ENCODE measurements around the gene MAP7. TPM values are rescaled to one million over a fixed set of nuclear protein-coding genes. Genes with fewer than 3 reads are reported as not detected.

MAP7 gene
- total and polyA plus RNA-seq, 4 donors: 3.2 to 17.5 (median 8.3) TPM

GRCh38 chr6:136312975-136313374 lies 237.2 kb downstream of the MAP7 start (continued):
- no peak for TF ChIP-seq CTCF (IDR thresholded peaks at IDR 0.05; ENCODE audit: low read depth, low read length, missing input control)
- no peak for TF ChIP-seq JUND (IDR thresholded peaks at IDR 0.05)
- no peak for TF ChIP-seq HNF4A (conservative IDR thresholded peaks at IDR 0.05)
- no peak for TF ChIP-seq SP1 (IDR thresholded peaks at IDR 0.05)
- no peak for TF ChIP-seq RXRA (IDR thresholded peaks at IDR 0.05)
- TF ChIP-seq TAF1 (conservative IDR thresholded peaks at IDR 0.05): no peak
- no peak for TF ChIP-seq RAD21 (IDR thresholded peaks at IDR 0.05)
- no peak for TF ChIP-seq EGR1 (IDR thresholded peaks at IDR 0.05; ENCODE audit: low read depth in 2 of 2)
- TF ChIP-seq HNF4G (IDR thresholded peaks at IDR 0.05): no peak
- TF ChIP-seq NR2F2 (IDR thresholded peaks at IDR 0.05): no peak
- TF ChIP-seq ATF3 (IDR thresholded peaks at IDR 0.05): no peak

- 98% methylated on average over 1 of the region's 1 CpG for WGBS
- Histone ChIP-seq H3K9ac (ENCODE audit: low read depth in 1 of 2, low read length in 2 of 2) (no peak overlapping the region), H3K4me1 (ENCODE audit: control insufficient read depth in 4 of 4, insufficient read depth in 4 of 4, low read length in 3 of 4) (no peaks in the 10 kb centered on the region), H3K4me3 (ENCODE audit: low read depth in 1 of 3, low read length in 3 of 3) (no peak overlapping the region), H3K27me3 (ENCODE audit: control insufficient read depth in 4 of 4, insufficient read depth in 4 of 4, low read length in 3 of 4) (no peaks in the 10 kb centered on the region), H3K9me3 (ENCODE audit: control insufficient read depth in 4 of 4, low read length in 3 of 4) (no peaks in the 10 kb centered on the region), H3K36me3 (ENCODE audit: control insufficient read depth in 4 of 4, insufficient read depth in 3 of 4, low read depth in 1 of 4, low read length in 3 of 4) (no peaks in the 10 kb centered on the region), H3K27ac (ENCODE audit: low read depth in 1 of 2, low read length in 2 of 2) (no peak overlapping the region)
- DNase-seq (ENCODE audit: low spot score): no peak
- TF ChIP-seq JUND (IDR thresholded peaks at IDR 0.05) (no peak), FOXA1 (IDR thresholded peaks at IDR 0.05) (no peak), EGR1 (IDR thresholded peaks at IDR 0.05; ENCODE audit: low read depth in 2 of 2) (no peak), HNF4A (conservative IDR thresholded peaks at IDR 0.05) (no peak), ATF3 (IDR thresholded peaks at IDR 0.05) (no peak), TAF1 (conservative IDR thresholded peaks at IDR 0.05) (no peak), FOXA2 (IDR thresholded peaks at IDR 0.05) (no peak), RAD21 (IDR thresholded peaks at IDR 0.05) (no peak), MAX (IDR thresholded peaks at IDR 0.05) (no peak), SP1 (IDR thresholded peaks at IDR 0.05) (no peak), HNF4G (IDR thresholded peaks at IDR 0.05) (no peak), ZBTB33 (IDR thresholded peaks at IDR 0.05) (no peak), CTCF (IDR thresholded peaks at IDR 0.05; ENCODE audit: low read depth, low read length, missing input control) (no peak), GABPA (IDR thresholded peaks at IDR 0.05 in 1 of 2, conservative IDR thresholded peaks at IDR 0.05 in 1 of 2) (no peak), REST (IDR thresholded peaks at IDR 0.05) (no peak)
These were observed 240.4 kb downstream of the MAP7 start for GRCh38 chr6:136309729-136310311.
